HG03520 (cell line): ENCODE data around the gene IFRD2.
A peak's percentile ranks its signal among the peaks of the same experiment; 100 is the strongest.
"Not testable (repeated sequence)": the region's sequence is repeated elsewhere in the genome, so short reads cannot be mapped to it uniquely, and the experiment has no call there.

Experiments used
- ATAC-seq: cut with Tn5 transposase; IDR thresholded peaks from one replicate; pipeline ENCODE4 v1.9.1; 2021; ENCODE audit warnings: mild to moderate bottlenecking, moderate library complexity; ENCODE audit not compliant: unreplicated experiment

The IFRD2 gene

GRCh38 chr3:50286322-50287227, 5.7 kb downstream of the IFRD2 start:
- ATAC-seq = no peak

GRCh38 chr3:50284121-50284520, 8.1 kb downstream of the IFRD2 start:
- not testable (repeated sequence) for ATAC-seq

GRCh38 chr3:50279255-50280016, 12.8 kb downstream of the IFRD2 start:
- ATAC-seq = no peak

GRCh38 chr3:50278880-50279224, 13.4 kb downstream of the IFRD2 start, which contains the start of gene LSMEM2:
Gene LSMEM2, plus strand, starts transcription at chr3:50279087. Its CDS starts 27 bp downstream, at chr3:50279114.
- no peak for ATAC-seq

GRCh38 chr3:50278123-50278879, 13.9 kb downstream of the IFRD2 start:
- no peak for ATAC-seq

- ATAC-seq = no peak
Observed at GRCh38 chr3:50276762-50277101, 15.5 kb downstream of the IFRD2 start.

GRCh38 chr3:50275996-50276761, 16.1 kb downstream of the IFRD2 start:
- no peak for ATAC-seq

GRCh38 chr3:50275141-50275995, 16.9 kb downstream of the IFRD2 start:
- no peak for ATAC-seq

GRCh38 chr3:50274371-50275104, 17.7 kb downstream of the IFRD2 start:
- no peak for ATAC-seq

- no peak for ATAC-seq
Observed at GRCh38 chr3:50273689-50274065, 18.6 kb downstream of the IFRD2 start.

GRCh38 chr3:50272911-50273688, 19.1 kb downstream of the IFRD2 start:
- peak; percentile 68 for ATAC-seq

- not testable (repeated sequence) for ATAC-seq
Observed at GRCh38 chr3:50272538-50272910, 19.7 kb downstream of the IFRD2 start.

GRCh38 chr3:50271314-50271936, 20.8 kb downstream of the IFRD2 start:
- ATAC-seq = no peak

- ATAC-seq = no peak
Observed at GRCh38 chr3:50270422-50271224, 21.6 kb downstream of the IFRD2 start.

- no peak for ATAC-seq
Observed at GRCh38 chr3:50269977-50270413, 22.2 kb downstream of the IFRD2 start.

- ATAC-seq = no peak
Observed at GRCh38 chr3:50269460-50269859, 22.8 kb downstream of the IFRD2 start.
